GM13977 (cell line): ENCODE results near the gene GALNT17.

Experiments used
- DNase-seq: peaks from one replicate; pipeline ENCODE4 v3.0.0; 2012; ENCODE audit warnings: low spot score
- in situ Hi-C: fragments of 300-500 bp; cut with MboI; formaldehyde crosslinking; loops from one replicate; pipeline ENCODE4 v1.12.0; 2022; ENCODE audit warnings: low sequenced_read_pairs, low pct_unique_long_range_greater_than_20kb, mixed read lengths, inconsistent platforms; ENCODE audit not compliant: unreplicated experiment
- TF ChIP-seq, protein P1 (sequence below): IDR thresholded peaks from 2 replicates; pipeline ENCODE4 v1.5.1; 2012; ENCODE audit warnings: mild to moderate bottlenecking, control low read depth; ENCODE audit not compliant: insufficient read depth; ENCODE audit errors: extremely low read depth, missing control alignments

The GALNT17 gene

DNA sequence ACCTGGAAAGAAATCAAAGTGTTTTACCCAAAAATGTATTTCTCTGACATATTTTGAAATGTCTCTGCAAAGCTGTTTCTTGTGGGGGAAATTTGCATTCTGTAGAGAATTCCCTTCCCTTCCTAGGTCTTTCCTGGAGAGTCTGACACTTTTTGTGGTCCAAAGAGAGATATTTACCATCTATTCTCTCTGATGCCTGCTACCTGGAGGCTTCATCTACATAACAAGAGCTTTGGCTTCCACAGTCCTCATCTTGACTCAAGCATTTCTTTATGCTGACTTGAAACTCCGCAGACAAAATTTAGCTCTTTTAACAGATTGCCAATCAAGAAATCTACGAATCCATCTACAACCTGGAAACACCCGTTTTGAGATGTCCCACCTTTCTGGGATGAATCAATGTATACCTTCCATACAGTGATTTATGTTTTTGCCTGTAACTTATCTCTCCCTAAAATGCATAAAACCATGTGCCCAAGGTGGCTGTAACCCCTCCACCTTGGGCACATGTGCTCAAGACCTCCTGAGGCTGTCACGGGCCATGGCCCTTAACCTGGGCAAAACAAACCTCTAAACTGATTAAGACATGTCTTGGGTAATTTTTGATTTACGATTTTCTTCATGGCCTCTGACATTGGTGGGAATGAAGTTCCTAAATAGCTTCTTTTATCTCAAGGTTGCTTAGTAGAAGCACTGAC lies 334.7 kb downstream of the GALNT17 start:
- in situ Hi-C loops: no loop called here
- DNase-seq: no peak
- TF ChIP-seq, protein P1, sequence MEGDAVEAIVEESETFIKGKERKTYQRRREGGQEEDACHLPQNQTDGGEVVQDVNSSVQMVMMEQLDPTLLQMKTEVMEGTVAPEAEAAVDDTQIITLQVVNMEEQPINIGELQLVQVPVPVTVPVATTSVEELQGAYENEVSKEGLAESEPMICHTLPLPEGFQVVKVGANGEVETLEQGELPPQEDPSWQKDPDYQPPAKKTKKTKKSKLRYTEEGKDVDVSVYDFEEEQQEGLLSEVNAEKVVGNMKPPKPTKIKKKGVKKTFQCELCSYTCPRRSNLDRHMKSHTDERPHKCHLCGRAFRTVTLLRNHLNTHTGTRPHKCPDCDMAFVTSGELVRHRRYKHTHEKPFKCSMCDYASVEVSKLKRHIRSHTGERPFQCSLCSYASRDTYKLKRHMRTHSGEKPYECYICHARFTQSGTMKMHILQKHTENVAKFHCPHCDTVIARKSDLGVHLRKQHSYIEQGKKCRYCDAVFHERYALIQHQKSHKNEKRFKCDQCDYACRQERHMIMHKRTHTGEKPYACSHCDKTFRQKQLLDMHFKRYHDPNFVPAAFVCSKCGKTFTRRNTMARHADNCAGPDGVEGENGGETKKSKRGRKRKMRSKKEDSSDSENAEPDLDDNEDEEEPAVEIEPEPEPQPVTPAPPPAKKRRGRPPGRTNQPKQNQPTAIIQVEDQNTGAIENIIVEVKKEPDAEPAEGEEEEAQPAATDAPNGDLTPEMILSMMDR: no peak

DNA sequence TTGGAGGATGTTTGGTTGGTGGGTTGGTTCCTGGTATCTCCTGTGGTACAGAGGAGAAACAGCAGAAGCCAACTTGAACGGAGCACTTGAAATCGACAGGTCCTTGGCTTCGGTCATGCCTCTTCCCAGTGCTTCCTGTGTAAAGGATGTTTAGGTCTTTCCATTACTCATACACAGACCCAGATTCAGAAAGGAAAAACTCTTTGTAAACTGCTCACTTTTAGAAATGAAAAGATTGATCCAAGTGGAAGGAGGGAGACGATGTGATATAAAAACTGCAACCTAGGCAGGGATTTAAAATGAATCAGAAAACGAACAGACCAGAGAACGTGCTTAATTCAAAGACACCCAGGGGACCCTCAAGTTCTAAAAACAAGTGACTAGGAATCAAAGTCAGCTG lies 338.4 kb downstream of the GALNT17 start:
- DNase-seq: no peak
- in situ Hi-C loops: no loop called here
- TF ChIP-seq, protein P1: no peak

DNA sequence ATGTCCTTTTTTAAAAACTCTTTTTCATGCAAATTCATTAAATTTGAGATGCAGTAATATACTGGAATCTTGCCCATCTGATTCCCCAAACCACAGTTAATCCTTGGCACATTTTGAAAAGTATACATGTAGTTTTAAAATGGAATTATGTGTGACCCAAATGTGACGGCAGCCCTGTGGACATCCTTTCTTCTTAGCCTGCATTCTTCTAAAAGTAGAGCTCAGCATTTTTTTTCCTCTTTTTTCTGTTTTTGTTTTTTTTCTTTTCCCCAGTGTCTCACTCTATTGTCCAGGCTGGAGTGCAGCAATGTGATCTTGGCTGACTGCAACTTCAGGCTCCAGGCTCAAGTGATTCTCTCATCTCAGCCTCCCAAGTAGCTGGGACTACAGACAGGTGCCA lies 338.9 kb downstream of the GALNT17 start:
- in situ Hi-C loops: no loop called here
- TF ChIP-seq, protein P1: no peak

DNA sequence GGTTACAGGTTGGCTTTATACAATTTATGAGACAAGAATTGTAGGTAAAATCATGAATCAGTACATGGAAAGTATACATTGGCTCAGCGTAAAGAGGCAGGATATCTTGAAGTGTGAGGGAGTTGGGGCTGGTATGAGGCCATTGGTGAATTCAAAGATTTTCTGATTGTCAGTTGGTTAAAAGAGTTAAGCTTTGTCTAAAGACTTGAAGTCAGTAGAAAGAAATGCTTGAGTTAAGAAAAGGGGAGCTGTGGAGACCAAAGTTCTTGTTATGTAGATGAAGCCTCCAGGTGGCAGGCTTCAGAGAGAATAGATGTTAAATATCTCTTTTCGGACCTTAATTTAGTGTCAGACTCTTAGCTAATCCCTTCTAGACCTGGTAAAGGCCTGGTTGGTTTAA lies 341.0 kb downstream of the GALNT17 start:
- no peak for DNase-seq
- in situ Hi-C loops: no loop called here
- TF ChIP-seq, protein P1: no peak

More for the DNA sequence above, 338.9 kb downstream of the GALNT17 start:
- no peak for DNase-seq

DNA sequence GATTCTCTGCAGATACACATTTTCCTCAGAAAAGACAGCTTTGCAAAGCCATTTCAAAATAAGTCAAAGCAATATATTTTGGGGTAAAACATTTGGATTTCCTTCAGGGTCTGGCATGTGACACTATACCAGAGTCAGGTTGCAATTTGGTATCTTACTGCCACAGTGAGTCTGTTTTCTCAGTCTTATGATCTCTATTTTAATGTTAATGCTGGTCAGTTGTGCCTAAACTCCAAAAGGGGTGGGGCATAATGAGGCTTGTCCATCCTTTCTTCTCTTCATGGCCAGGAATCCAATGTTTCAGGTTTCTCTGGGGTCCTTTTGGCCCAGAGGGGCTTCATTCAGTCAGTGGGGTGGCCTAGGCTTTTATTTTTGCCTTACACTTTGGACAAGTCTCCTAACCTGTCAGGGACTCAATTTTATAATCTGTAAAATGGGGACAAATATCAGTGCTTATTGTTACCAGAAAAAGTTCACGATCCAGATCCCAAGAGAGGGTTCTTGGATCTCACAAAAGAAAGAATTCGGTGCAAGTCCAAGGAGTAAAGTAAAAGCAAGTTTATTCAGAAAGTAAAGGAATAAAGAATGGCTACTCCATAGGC lies 341.5 kb downstream of the GALNT17 start:
- no peak for DNase-seq
- TF ChIP-seq, protein P1: no peak
- in situ Hi-C loops: no loop called here

DNA sequence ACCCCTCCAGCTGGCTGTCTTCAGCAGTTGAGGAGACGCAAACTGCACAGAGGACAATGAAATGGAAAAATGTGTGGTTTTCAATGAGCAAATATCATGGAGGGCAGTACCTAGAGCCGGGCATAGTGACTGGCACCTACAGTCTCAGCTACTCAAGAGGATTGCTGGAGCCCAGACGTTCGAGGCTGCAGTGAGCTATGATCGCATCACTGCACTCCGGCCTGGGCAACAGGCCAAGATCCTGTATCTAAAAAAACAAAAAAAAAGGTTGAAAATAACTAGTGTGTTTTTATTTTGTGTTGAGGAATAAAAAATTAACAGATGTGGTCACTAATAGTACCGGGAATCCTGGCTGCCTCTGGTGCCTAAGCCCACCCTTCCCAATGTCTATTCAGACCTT lies 345.5 kb downstream of the GALNT17 start:
- in situ Hi-C loops: no loop called here
- TF ChIP-seq, protein P1: no peak
- DNase-seq: no peak
